Cerebellar cortex (tissue), 1 donor: ENCODE results near the gene SLC35G1.

Experiments used
- DNase-seq: peaks from one replicate; pipeline ENCODE4 v3.0.0-alpha.2; 2015; ENCODE audit warnings: low spot score

SLC35G1 gene

GRCh38 chr10:93893646-93894515 lies at the start of gene SLC35G1:
TSS of gene SLC35G1 (plus strand) at chr10:93893978. CDS start at chr10:93894034, 56 bp downstream.
- DNase-seq, result peak; percentile 66

- no peak for DNase-seq
Measured at GRCh38 chr10:93844979-93845626, 48.7 kb upstream of the SLC35G1 start.

- no peak for DNase-seq
Measured at GRCh38 chr10:93849593-93849992, 44.2 kb upstream of the SLC35G1 start.

GRCh38 chr10:93850031-93851015 lies 43.5 kb upstream of the SLC35G1 start:
- no peak for DNase-seq

GRCh38 chr10:93851169-93851568 lies 42.6 kb upstream of the SLC35G1 start:
- DNase-seq, result no peak

- DNase-seq, result no peak
Measured at GRCh38 chr10:93852476-93853095, 41.2 kb upstream of the SLC35G1 start.

GRCh38 chr10:93854975-93855374 lies 38.8 kb upstream of the SLC35G1 start:
- no peak for DNase-seq

GRCh38 chr10:93856349-93857145 lies 37.2 kb upstream of the SLC35G1 start:
- DNase-seq, result no peak

GRCh38 chr10:93859049-93859655 lies 34.6 kb upstream of the SLC35G1 start:
- peak; percentile 29 for DNase-seq

GRCh38 chr10:93861825-93862224 lies 32.0 kb upstream of the SLC35G1 start:
- no peak for DNase-seq

- DNase-seq, result no peak
Measured at GRCh38 chr10:93865794-93866425, 27.9 kb upstream of the SLC35G1 start.

- no peak for DNase-seq
Measured at GRCh38 chr10:93867525-93867924, 26.3 kb upstream of the SLC35G1 start.

GRCh38 chr10:93871671-93872204 lies 22.0 kb upstream of the SLC35G1 start:
- no peak for DNase-seq

- peak; percentile 34 for DNase-seq
Measured at GRCh38 chr10:93872375-93873158, 21.2 kb upstream of the SLC35G1 start.

GRCh38 chr10:93873420-93874115 lies 20.2 kb upstream of the SLC35G1 start:
- DNase-seq, result no peak

GRCh38 chr10:93874309-93875031 lies 19.3 kb upstream of the SLC35G1 start:
- no peak for DNase-seq

GRCh38 chr10:93875032-93875358 lies 18.8 kb upstream of the SLC35G1 start:
- no peak for DNase-seq

- DNase-seq, result no peak
Measured at GRCh38 chr10:93876381-93876780, 17.4 kb upstream of the SLC35G1 start.
